IPS DF 6.9 (cell line): Measurements from ENCODE around the gene NACA2.
A peak's percentile ranks its signal among the peaks of the same experiment; 100 is the strongest.
"Not testable (repeated sequence)": the region's sequence is repeated elsewhere in the genome, so short reads cannot be mapped to it uniquely, and the experiment has no call there.

Experiments
- DNase-seq: peaks from one replicate; pipeline ENCODE4 v3.0.0-alpha.2; 2013; ENCODE audit warnings: low read depth, low spot score
- H3K27ac ChIP-seq: one replicate; pipeline ENCODE4 v1.5.1; 2013; ENCODE audit warnings: low read length, control low read depth
- H3K27me3 ChIP-seq: 2 replicates; pipeline ENCODE4 v1.6.1; 2013; ENCODE audit warnings: mild to moderate bottlenecking, low read length; ENCODE audit not compliant: control insufficient read depth, insufficient read depth
- H3K36me3 ChIP-seq: 2 replicates; pipeline ENCODE4 v1.6.1; 2013; ENCODE audit warnings: low read length; ENCODE audit not compliant: control insufficient read depth, insufficient read depth
- H3K4me1 ChIP-seq: 2 replicates; pipeline ENCODE4 v1.6.1; 2013; ENCODE audit warnings: low read length; ENCODE audit not compliant: control insufficient read depth, insufficient read depth
- H3K4me3 ChIP-seq: 2 replicates; pipeline ENCODE4 v1.5.1; 2013; ENCODE audit warnings: mild to moderate bottlenecking, low read length
- H3K9me3 ChIP-seq: 2 replicates; pipeline ENCODE4 v1.6.1; 2013; ENCODE audit warnings: low read length, inconsistent platforms; ENCODE audit not compliant: control insufficient read depth, insufficient read depth
- WGBS: extraction: QIAGEN DNeasy Blood & Tissue Kit; methylation state at CpG from one replicate; pipeline ENCODE4 v1.1.7; 2013; ENCODE audit warnings: mixed read lengths, missing lambda C conversion rate; ENCODE audit not compliant: insufficient read length, insufficient coverage; 5-methylcytosine and 5-hydroxymethylcytosine counted together

The NACA2 gene

GRCh38 chr17:61580502-61580901 lies 10.5 kb downstream of the NACA2 start:
- Histone ChIP-seq H3K9me3 (no peaks in the 10 kb centered on the region), H3K27me3 (no peaks in the 10 kb centered on the region; the same call in 1 of the 2 replicates), H3K4me3 (no peak overlapping the region), H3K36me3 (no peaks in the 10 kb centered on the region), H3K27ac (no peak overlapping the region), H3K4me1 (no peaks in the 10 kb centered on the region)
- no peak for DNase-seq
- WGBS, result no CpG with 5 or more reads among the region's 2 CpGs

- H3K36me3 ChIP-seq, result no peaks in the 10 kb centered on the region
- no peak overlapping the region for H3K27ac ChIP-seq
- no peaks in the 10 kb centered on the region; the same call in 1 of the 2 replicates for H3K27me3 ChIP-seq
- no peak for DNase-seq
- H3K9me3 ChIP-seq, result no peaks in the 10 kb centered on the region
- H3K4me3 ChIP-seq, result no peak overlapping the region
- no peaks in the 10 kb centered on the region for H3K4me1 ChIP-seq
- no CpG with 5 or more reads among the region's 9 CpGs for WGBS
Observed at GRCh38 chr17:61579961-61580360, 11.1 kb downstream of the NACA2 start.

GRCh38 chr17:61579347-61579746 lies 11.7 kb downstream of the NACA2 start:
- WGBS, result no CpG with 5 or more reads among the region's 3 CpGs
- no peak for DNase-seq
- H3K27me3 ChIP-seq, result no peaks in the 10 kb centered on the region; the same call in 1 of the 2 replicates

GRCh38 chr17:61578645-61579044 lies 12.4 kb downstream of the NACA2 start:
- Histone ChIP-seq H3K27ac (no peak overlapping the region), H3K4me3 (no peak overlapping the region), H3K4me1 (no peaks in the 10 kb centered on the region), H3K9me3 (no peaks in the 10 kb centered on the region), H3K36me3 (no peaks in the 10 kb centered on the region), H3K27me3 (no peaks in the 10 kb centered on the region; the same call in 1 of the 2 replicates)
- 100% methylated on average over 1 of the region's 4 CpGs for WGBS
- no peak for DNase-seq

More at GRCh38 chr17:61579347-61579746, 11.7 kb downstream of the NACA2 start:
- H3K27ac ChIP-seq, result no peak overlapping the region
- H3K9me3 ChIP-seq, result no peaks in the 10 kb centered on the region
- no peaks in the 10 kb centered on the region for H3K4me1 ChIP-seq
- no peaks in the 10 kb centered on the region for H3K36me3 ChIP-seq
- no peak overlapping the region for H3K4me3 ChIP-seq

GRCh38 chr17:61575983-61576382 lies 15.0 kb downstream of the NACA2 start:
- DNase-seq, result no peak
- H3K27ac ChIP-seq, result no peak overlapping the region
- H3K27me3 ChIP-seq, result no peaks in the 10 kb centered on the region
- no peak overlapping the region for H3K4me3 ChIP-seq
- H3K4me1 ChIP-seq, result no peaks in the 10 kb centered on the region
- no peaks in the 10 kb centered on the region for H3K36me3 ChIP-seq
- H3K9me3 ChIP-seq, result no peaks in the 10 kb centered on the region
- no CpG with 5 or more reads among the region's 2 CpGs for WGBS

- Histone ChIP-seq H3K4me1 (no peaks in the 10 kb centered on the region), H3K27ac (no peak overlapping the region), H3K9me3 (no peaks in the 10 kb centered on the region), H3K4me3 (no peak overlapping the region), H3K27me3 (no peaks in the 10 kb centered on the region), H3K36me3 (no peaks in the 10 kb centered on the region)
- DNase-seq, result no peak
- WGBS, result 100% methylated on average over 1 of the region's 5 CpGs
Observed at GRCh38 chr17:61575352-61575975, 15.6 kb downstream of the NACA2 start.

- Histone ChIP-seq H3K4me3 (no peak overlapping the region), H3K9me3 (no peaks in the 10 kb centered on the region), H3K27me3 (no peaks in the 10 kb centered on the region), H3K27ac (no peak overlapping the region), H3K36me3 (no peaks in the 10 kb centered on the region), H3K4me1 (no peaks in the 10 kb centered on the region)
- peak; percentile 7 for DNase-seq
- WGBS, result no CpG with 5 or more reads among the region's 9 CpGs
Observed at GRCh38 chr17:61574542-61575351, 16.3 kb downstream of the NACA2 start.

GRCh38 chr17:61572547-61572946 lies 18.5 kb downstream of the NACA2 start:
- no CpG with 5 or more reads among the region's 7 CpGs for WGBS
- H3K27ac ChIP-seq, H3K9me3 ChIP-seq, H3K36me3 ChIP-seq, H3K27me3 ChIP-seq, DNase-seq, H3K4me3 ChIP-seq, H3K4me1 ChIP-seq: not testable (repeated sequence)

- DNase-seq, result no peak
- Histone ChIP-seq H3K27ac (no peak overlapping the region), H3K27me3 (no peaks in the 10 kb centered on the region), H3K4me1 (no peaks in the 10 kb centered on the region), H3K9me3 (no peaks in the 10 kb centered on the region), H3K36me3 (no peaks in the 10 kb centered on the region), H3K4me3 (no peak overlapping the region)
- WGBS, result no CpG with 5 or more reads among the region's 1 CpG
Observed at GRCh38 chr17:61571624-61572023, 19.4 kb downstream of the NACA2 start.

- no peak overlapping the region for H3K27ac ChIP-seq
- H3K4me3 ChIP-seq, result no peak overlapping the region
- H3K9me3 ChIP-seq, result no peaks in the 10 kb centered on the region
- no peaks in the 10 kb centered on the region for H3K36me3 ChIP-seq
- H3K27me3 ChIP-seq, result no peaks in the 10 kb centered on the region
- no peaks in the 10 kb centered on the region for H3K4me1 ChIP-seq
- no peak for DNase-seq
- no CpG with 5 or more reads among the region's 1 CpG for WGBS
Observed at GRCh38 chr17:61570118-61570517, 20.9 kb downstream of the NACA2 start.
